Uterus (tissue), 2 donors: Measurements from ENCODE around the gene GGTLC2.

ENCODE experiments used
- POLR2A ChIP-seq, 2 donors: fragments of 450-650 bp; IDR thresholded peaks; one replicate each; pipeline ENCODE4 v1.6.1; 2016; ENCODE audit warnings: antibody characterized with exemption in 2 of 2, mild to moderate bottlenecking in 1 of 2, moderate library complexity in 1 of 2
- TF ChIP-seq, protein P1 (sequence below), 4 experiments: fragments of 200-600 bp in 2 of 4; fragments of 450-650 bp in 2 of 4; sonication (generic) in 2 of 4; IDR thresholded peaks; one replicate each; pipeline ENCODE4 v1.5.1; 2016 to 2019; ENCODE audit warnings: antibody characterized with exemption in 4 of 4, mild to moderate bottlenecking in 2 of 4, moderate library complexity in 1 of 4

DNA sequence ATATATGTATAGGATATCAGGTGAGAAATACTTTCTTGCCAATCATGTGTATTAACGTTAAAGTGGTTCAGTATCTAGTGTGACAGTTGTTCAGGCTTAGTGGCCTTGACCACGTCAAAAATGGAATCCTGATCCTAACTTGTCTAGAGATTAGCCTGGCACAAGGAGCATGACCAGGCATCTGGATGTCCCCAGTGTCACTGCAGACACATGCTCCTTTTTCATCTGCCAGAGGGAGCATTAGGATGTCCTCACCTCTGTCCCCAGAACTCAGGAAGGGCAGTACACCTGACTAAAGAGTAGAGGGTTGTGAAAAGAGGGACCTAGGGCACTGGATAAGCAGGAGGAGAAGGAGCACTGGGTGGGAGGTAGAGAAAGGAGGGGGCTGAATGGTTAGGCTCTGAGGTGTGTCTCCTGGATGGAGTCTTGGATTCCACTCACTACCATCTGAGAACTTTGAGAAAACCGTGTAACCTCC, 40.9 kb upstream of the GGTLC2 start:
- TF ChIP-seq, protein P1, sequence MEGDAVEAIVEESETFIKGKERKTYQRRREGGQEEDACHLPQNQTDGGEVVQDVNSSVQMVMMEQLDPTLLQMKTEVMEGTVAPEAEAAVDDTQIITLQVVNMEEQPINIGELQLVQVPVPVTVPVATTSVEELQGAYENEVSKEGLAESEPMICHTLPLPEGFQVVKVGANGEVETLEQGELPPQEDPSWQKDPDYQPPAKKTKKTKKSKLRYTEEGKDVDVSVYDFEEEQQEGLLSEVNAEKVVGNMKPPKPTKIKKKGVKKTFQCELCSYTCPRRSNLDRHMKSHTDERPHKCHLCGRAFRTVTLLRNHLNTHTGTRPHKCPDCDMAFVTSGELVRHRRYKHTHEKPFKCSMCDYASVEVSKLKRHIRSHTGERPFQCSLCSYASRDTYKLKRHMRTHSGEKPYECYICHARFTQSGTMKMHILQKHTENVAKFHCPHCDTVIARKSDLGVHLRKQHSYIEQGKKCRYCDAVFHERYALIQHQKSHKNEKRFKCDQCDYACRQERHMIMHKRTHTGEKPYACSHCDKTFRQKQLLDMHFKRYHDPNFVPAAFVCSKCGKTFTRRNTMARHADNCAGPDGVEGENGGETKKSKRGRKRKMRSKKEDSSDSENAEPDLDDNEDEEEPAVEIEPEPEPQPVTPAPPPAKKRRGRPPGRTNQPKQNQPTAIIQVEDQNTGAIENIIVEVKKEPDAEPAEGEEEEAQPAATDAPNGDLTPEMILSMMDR (IDR thresholded peaks at IDR 0.05) = no peak
- TF ChIP-seq POLR2A (IDR thresholded peaks at IDR 0.05) = no peak
